Measurements from ENCODE around the gene ADRA1B. TPM values are rescaled to one million over a fixed set of nuclear protein-coding genes. Genes with fewer than 3 reads are reported as not detected.

The ADRA1B gene
- total and polyA plus RNA-seq, 2 of the 8 experiments (the other 6 are each of a cell fraction or from before 2014, with no cell fraction given): not detected

DNA sequence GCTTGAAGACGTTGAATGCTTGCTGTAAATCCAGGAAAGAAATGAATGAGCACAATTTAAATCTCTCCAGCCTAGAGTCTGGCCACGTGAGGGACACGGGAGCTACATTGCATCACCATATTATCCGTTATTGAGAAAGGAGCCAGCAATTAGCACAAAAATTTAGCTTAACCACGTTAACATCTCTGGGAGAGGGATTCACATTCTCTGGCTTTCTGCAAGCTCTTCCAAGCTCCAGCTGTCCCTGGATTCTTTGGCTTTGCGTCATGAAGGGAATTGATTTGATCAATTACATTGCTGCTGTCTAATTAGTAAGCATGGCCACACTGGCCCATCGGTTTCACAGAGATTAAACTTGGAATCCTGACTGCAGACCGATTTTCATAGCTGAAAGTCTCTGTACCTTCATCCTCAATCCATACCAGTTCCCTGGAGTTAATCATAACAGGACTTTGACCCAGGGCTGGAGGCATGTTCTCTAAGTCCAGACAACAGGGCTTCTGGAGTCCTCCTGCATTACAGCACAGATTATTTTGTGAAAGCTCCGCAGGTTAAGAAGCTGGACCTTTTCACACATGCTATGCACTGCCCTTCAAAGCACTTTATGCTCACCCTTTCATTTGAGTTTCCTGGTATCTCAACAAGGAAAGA is 31.6 kb downstream of the ADRA1B start (continued):
- TF ChIP-seq, protein P1, sequence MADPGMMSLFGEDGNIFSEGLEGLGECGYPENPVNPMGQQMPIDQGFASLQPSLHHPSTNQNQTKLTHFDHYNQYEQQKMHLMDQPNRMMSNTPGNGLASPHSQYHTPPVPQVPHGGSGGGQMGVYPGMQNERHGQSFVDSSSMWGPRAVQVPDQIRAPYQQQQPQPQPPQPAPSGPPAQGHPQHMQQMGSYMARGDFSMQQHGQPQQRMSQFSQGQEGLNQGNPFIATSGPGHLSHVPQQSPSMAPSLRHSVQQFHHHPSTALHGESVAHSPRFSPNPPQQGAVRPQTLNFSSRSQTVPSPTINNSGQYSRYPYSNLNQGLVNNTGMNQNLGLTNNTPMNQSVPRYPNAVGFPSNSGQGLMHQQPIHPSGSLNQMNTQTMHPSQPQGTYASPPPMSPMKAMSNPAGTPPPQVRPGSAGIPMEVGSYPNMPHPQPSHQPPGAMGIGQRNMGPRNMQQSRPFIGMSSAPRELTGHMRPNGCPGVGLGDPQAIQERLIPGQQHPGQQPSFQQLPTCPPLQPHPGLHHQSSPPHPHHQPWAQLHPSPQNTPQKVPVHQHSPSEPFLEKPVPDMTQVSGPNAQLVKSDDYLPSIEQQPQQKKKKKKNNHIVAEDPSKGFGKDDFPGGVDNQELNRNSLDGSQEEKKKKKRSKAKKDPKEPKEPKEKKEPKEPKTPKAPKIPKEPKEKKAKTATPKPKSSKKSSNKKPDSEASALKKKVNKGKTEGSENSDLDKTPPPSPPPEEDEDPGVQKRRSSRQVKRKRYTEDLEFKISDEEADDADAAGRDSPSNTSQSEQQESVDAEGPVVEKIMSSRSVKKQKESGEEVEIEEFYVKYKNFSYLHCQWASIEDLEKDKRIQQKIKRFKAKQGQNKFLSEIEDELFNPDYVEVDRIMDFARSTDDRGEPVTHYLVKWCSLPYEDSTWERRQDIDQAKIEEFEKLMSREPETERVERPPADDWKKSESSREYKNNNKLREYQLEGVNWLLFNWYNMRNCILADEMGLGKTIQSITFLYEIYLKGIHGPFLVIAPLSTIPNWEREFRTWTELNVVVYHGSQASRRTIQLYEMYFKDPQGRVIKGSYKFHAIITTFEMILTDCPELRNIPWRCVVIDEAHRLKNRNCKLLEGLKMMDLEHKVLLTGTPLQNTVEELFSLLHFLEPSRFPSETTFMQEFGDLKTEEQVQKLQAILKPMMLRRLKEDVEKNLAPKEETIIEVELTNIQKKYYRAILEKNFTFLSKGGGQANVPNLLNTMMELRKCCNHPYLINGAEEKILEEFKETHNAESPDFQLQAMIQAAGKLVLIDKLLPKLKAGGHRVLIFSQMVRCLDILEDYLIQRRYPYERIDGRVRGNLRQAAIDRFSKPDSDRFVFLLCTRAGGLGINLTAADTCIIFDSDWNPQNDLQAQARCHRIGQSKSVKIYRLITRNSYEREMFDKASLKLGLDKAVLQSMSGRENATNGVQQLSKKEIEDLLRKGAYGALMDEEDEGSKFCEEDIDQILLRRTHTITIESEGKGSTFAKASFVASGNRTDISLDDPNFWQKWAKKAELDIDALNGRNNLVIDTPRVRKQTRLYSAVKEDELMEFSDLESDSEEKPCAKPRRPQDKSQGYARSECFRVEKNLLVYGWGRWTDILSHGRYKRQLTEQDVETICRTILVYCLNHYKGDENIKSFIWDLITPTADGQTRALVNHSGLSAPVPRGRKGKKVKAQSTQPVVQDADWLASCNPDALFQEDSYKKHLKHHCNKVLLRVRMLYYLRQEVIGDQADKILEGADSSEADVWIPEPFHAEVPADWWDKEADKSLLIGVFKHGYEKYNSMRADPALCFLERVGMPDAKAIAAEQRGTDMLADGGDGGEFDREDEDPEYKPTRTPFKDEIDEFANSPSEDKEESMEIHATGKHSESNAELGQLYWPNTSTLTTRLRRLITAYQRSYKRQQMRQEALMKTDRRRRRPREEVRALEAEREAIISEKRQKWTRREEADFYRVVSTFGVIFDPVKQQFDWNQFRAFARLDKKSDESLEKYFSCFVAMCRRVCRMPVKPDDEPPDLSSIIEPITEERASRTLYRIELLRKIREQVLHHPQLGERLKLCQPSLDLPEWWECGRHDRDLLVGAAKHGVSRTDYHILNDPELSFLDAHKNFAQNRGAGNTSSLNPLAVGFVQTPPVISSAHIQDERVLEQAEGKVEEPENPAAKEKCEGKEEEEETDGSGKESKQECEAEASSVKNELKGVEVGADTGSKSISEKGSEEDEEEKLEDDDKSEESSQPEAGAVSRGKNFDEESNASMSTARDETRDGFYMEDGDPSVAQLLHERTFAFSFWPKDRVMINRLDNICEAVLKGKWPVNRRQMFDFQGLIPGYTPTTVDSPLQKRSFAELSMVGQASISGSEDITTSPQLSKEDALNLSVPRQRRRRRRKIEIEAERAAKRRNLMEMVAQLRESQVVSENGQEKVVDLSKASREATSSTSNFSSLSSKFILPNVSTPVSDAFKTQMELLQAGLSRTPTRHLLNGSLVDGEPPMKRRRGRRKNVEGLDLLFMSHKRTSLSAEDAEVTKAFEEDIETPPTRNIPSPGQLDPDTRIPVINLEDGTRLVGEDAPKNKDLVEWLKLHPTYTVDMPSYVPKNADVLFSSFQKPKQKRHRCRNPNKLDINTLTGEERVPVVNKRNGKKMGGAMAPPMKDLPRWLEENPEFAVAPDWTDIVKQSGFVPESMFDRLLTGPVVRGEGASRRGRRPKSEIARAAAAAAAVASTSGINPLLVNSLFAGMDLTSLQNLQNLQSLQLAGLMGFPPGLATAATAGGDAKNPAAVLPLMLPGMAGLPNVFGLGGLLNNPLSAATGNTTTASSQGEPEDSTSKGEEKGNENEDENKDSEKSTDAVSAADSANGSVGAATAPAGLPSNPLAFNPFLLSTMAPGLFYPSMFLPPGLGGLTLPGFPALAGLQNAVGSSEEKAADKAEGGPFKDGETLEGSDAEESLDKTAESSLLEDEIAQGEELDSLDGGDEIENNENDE (IDR thresholded peaks at IDR 0.05; ENCODE audit: insufficient replicate concordance, low read length): no peak
- TF ChIP-seq, protein P2, sequence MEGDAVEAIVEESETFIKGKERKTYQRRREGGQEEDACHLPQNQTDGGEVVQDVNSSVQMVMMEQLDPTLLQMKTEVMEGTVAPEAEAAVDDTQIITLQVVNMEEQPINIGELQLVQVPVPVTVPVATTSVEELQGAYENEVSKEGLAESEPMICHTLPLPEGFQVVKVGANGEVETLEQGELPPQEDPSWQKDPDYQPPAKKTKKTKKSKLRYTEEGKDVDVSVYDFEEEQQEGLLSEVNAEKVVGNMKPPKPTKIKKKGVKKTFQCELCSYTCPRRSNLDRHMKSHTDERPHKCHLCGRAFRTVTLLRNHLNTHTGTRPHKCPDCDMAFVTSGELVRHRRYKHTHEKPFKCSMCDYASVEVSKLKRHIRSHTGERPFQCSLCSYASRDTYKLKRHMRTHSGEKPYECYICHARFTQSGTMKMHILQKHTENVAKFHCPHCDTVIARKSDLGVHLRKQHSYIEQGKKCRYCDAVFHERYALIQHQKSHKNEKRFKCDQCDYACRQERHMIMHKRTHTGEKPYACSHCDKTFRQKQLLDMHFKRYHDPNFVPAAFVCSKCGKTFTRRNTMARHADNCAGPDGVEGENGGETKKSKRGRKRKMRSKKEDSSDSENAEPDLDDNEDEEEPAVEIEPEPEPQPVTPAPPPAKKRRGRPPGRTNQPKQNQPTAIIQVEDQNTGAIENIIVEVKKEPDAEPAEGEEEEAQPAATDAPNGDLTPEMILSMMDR (IDR thresholded peaks at IDR 0.05; ENCODE audit: control extremely low read depth in 1 of 3, insufficient read depth in 1 of 3, low read depth in 1 of 3, low read length in 3 of 3): no peak
- TF ChIP-seq HDAC6 (IDR thresholded peaks at IDR 0.05; ENCODE audit: low read depth, low read length) (no peak), SIX5 (IDR thresholded peaks at IDR 0.05; ENCODE audit: low read depth, low read length) (no peak)
